AML-193 (cell line): ENCODE results near the gene TMPRSS3.
"Not testable (repeated sequence)": the region's sequence is repeated elsewhere in the genome, so short reads cannot be mapped to it uniquely, and the experiment has no call there.

ENCODE experiments used
- DNase-seq, 2 experiments: peaks; one replicate each; lab custom pipeline; 2025; lab: John Stamatoyannopoulos, UW

TMPRSS3 gene

DNA sequence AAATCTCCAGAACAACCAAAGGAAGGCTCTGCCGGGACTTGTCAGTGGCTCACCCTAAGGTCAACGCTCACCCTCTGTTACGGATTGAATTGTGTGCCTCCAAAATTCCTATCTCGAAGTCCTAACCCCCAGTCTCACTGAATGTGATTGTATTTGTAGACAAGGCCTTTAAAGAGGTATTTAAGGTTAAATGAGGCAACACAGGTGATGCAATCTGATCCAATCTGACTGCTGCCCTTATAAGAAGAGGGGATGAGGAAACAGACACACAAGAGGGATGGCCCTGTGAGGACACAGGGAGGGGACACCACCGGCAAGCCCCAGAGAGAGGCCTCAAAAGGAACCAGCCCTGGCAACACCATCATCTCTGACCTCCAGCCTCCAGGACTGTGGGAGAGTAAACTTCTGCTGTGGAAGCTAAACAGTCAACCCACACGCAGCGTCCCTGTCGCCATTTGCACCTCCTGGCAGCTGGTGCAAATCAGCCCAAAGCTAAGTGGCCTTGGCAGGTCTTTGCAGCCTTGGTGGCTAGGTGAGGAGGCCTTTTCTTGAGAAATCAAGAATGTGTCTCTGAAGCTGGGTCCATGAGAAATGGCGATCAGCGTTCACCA is 32.1 kb upstream of the TMPRSS3 start:
- no peak for DNase-seq

DNA sequence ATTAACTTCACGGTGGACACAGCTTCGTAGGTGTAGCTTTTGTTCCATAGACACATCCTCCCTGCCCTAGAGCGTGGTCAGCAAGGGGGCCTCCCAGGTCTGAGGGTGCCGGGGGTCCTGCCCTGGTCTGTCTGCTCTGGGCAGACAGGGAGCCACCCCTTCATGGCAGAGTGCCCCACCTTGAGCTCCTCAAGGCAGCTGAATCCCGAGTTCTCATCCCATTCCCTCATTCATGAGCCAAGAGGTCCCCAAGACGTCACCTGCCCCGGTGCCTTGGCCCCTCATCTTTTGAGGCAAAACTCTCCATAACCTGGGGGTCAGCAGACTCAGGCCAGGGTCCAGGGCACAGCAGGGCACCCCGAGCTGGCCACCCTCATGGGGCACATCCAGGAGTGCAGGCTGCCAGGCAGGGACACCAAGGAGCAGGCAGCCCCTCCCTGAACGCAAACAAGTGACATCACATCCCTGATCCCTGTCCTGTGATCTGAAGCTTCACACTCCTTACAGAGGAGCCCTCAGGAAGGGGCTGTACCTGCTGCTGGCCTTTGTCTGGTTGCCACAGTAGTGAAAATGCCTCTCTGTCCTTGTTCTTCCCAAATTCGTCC is 31.1 kb upstream of the TMPRSS3 start:
- DNase-seq: no peak

- no peak for DNase-seq
Observed at GRCh38 chr21:42426424-42426823, 30.6 kb upstream of the TMPRSS3 start.

DNA sequence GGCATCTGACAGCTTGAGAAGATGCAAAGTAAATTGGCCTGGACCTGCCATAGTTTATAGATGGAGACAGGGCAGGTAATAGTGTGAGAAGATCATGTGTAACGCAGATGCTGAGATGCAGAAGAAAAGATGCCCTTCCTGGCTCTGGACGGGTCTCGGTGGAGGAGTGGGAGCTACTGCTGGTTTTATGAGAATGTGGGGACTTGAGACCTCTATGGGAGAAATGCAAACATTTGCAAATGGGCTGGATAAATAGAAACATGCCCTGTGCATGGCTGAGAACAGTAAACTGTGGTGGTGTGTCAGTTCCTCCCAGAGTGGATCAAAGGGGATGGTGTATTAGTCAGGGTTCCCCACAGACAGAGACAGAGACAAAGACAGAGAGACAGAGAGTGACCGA is 29.7 kb upstream of the TMPRSS3 start:
- DNase-seq: no peak

DNA sequence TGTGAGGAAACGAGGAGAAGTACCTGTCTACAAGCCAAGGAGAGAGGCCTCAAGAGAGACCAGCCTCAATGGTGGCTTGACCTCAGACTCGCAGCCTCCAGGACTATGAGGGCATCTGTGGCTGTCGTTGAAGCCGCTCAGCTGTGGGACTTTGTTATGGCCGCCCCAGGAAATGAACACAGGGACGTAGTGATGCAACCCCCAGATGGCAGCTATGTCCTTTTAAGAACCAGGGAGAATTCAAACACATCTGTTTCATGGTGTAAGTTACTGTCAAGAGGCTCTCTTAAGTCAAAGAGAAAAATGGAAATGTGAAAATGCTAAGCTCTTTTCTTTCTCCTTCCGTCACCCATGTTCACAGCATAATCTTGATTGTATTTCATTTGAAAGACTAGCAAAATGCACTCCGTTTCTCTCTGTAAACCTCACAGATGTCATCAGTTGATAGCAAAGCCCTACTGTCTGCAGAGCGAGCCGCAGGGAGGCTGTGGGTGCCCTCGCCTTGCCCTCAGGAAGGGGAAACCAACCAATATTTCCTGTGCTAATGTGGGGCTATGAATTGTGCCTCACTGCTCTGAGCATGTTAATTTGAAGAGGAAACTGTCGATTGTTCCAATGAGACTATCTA is 29.2 kb upstream of the TMPRSS3 start:
- peak; percentile 68 to 71 for DNase-seq

GRCh38 chr21:42423685-42424084 is 27.8 kb upstream of the TMPRSS3 start:
- DNase-seq: no peak

DNA sequence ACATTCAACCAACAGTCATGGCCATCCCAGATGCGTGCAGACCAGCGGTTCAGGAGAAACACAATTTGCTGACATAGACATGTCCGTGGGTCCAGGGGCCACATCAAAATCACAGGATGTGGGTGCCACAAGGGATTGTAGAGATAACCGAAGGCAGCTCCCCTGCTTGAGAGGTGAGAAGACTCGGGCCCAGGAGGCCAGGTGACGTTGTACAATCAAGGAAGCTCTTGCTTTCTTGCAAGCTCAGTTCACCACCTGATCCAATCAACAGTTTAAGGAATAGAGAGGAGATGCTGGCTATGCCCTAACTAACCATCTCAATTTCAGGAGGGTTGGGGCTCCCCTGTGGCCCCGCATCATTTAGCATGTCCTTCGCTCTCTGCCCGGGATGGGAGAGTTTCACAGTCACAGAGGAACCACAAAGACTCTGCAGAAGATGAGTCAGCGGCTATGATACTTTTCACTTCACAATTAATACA is 27.4 kb upstream of the TMPRSS3 start:
- no peak for DNase-seq

- no peak for DNase-seq
Observed at GRCh38 chr21:42421018-42421793, 25.4 kb upstream of the TMPRSS3 start.

DNA sequence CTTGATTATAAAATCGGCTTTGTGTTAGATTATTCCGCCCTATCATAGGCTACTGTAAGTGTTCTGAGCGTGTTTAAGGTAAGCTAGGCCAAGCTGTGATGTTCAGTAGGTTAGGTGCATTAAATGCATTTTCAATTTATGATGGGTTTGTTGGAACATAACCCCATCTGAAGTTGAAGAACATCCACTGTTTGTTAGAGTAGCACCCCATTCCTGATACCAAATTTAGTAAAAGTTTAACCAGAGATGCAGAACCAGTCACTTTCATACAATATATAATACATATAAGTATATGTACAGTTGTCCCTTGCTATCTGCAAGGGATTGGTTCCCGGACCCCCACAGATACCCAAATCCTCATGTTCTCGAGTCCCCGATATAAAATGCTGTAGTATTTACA is 24.0 kb upstream of the TMPRSS3 start:
- no peak for DNase-seq

DNA sequence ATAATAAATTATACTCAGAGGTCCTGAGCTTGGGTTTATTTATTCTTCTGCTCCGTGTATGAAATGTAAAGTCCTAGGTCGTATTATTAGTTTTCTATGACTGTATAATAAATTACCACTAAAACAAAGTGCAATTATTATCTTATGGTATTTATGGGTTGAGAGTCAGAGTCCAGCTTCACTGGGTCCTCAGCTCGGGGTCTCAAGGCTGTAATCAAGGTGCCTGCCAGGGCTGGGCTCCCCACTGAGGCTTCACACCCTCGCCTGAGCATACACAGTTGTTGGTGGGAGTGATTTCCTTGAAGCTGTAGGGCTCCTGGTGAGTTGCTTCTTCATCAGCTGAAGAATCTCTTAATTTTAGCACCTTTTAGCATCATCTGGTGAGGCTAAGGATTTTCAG is 23.0 kb upstream of the TMPRSS3 start:
- no peak for DNase-seq

DNA sequence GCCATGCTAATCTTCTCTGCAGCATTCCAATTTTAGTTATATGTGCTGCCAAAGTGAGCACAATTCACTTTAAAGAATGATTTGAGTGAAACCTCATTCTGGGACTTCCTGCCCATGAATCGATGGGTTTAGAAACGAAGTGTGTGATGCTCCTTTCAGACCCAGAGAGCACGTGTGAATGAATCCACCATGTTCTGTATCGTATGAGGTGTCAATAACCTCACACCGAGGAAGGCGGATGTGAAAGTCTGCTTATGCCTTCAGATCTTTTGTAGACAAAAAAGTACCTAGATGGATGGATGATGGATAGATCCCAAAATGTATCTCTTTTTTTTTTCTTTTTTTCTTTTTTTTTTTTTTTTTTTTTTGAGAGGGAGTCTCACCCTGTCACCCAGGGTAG is 21.7 kb upstream of the TMPRSS3 start:
- no peak for DNase-seq

- DNase-seq: no peak
Observed at GRCh38 chr21:42414928-42415769, 19.3 kb upstream of the TMPRSS3 start.

GRCh38 chr21:42414553-42414927 is 18.7 kb upstream of the TMPRSS3 start:
- DNase-seq: no peak

- DNase-seq: no peak
Observed at GRCh38 chr21:42414066-42414465, 18.2 kb upstream of the TMPRSS3 start.

DNA sequence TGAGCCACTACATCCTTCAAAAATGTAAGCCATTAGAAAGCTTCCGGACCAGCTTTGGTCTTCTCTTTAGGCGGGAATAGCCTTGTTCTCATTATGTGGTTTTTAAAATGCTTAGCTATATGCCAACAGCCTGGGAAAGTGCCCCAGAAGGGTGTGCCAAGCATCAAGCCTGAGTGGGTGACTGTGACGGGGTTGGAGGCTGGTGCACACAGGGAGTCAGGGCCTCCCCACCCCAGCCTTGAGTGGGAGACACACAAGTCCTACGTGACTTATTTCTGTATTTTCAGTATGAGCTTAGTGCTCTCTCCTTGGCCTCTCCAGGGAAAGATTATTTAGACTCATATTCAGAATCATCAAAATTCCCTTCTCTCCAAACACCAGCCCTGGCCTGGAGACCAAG is 17.6 kb upstream of the TMPRSS3 start:
- no peak for DNase-seq

GRCh38 chr21:42413093-42413492 is 17.2 kb upstream of the TMPRSS3 start:
- no peak for DNase-seq

- no peak for DNase-seq
Observed at GRCh38 chr21:42412636-42412933, 16.7 kb upstream of the TMPRSS3 start.

GRCh38 chr21:42411891-42412635 is 16.2 kb upstream of the TMPRSS3 start:
- DNase-seq: no peak

DNA sequence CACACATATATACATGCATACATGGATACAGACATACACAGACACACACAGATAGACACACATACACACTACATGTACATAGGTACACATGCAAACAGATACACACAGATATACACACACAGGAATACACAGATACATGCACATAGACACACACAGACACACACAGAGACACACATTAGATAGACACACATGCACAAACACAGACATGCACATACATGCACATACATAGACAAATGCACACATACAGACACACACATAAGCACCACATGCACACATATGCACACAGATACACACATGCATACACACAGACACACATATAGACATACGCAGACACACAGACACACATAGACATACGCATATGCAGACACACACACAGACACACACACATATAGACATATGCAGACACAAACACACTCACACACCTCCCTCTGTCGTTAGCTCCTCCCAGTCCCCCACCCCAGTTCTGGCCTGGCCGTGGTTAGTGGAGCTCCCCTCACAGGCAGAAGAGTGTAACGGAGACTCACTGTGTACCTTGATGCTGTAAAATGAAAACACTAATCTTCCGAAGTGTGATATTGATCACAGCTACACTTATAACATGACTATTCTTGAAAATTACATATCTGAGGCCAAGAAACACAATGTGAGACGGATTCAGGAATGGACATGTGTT is 15.5 kb upstream of the TMPRSS3 start:
- DNase-seq: no peak

GRCh38 chr21:42409366-42409765 is 13.5 kb upstream of the TMPRSS3 start:
- no peak for DNase-seq

GRCh38 chr21:42408718-42409117 is 12.9 kb upstream of the TMPRSS3 start:
- not testable (repeated sequence) for DNase-seq
